HG03521 (cell line): ENCODE results near the gene PIK3CD.
A peak's percentile ranks its signal among the peaks of the same experiment; 100 is the strongest.
"Not testable (repeated sequence)": the region's sequence is repeated elsewhere in the genome, so short reads cannot be mapped to it uniquely, and the experiment has no call there.

ENCODE experiments used
- ATAC-seq: cut with Tn5 transposase; IDR thresholded peaks from one replicate; pipeline ENCODE4 v1.9.1; 2021; ENCODE audit warnings: mild to moderate bottlenecking, moderate library complexity; ENCODE audit not compliant: unreplicated experiment

PIK3CD gene

GRCh38 chr1:9653491-9654050, 2.0 kb downstream of the PIK3CD start:
- ATAC-seq = no peak

GRCh38 chr1:9654051-9654833, 2.7 kb downstream of the PIK3CD start:
- no peak for ATAC-seq

GRCh38 chr1:9654834-9655723, 3.5 kb downstream of the PIK3CD start:
- ATAC-seq = no peak

DNA sequence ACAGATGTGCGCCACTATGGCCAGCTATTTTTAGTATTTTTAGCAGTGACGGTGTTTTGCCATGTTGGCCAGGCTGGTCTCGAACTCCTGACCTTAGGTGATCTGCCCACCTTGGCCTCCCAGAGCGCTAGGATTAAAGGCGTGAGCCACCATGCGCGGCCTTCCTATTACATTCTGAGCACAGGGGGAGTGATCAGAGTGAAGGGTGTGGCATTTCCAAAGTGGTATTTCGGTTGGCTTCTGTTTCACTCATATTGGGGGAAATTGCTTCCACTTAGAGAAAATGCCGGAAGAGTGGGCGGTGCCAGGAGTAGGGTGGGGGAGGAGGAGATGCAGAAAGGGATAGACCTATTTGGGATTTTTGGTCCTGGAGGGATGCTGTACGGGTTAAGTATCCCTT, 4.3 kb downstream of the PIK3CD start:
- ATAC-seq = no peak

GRCh38 chr1:9657521-9658032, 6.0 kb downstream of the PIK3CD start:
- ATAC-seq = no peak

DNA sequence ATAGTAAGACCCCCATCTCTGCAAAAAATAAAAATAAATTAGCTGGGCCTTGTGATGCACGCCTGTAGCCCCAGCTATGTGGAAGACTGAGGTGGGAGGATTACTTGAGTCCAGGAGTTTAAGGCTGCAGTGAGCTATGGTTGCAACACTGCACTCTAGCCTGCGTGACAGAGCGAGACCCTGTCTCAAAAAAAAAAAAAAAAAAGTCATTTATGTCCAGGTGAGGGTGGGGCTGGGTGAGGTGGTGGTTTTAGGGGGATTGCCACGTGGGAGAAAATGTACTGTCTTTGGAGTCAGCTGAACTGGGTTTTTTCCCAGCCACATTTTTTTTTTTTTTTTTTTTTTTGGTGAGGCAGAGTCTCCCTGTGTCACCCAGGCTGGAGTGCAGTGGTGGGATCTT, 6.7 kb downstream of the PIK3CD start:
- no peak for ATAC-seq

DNA sequence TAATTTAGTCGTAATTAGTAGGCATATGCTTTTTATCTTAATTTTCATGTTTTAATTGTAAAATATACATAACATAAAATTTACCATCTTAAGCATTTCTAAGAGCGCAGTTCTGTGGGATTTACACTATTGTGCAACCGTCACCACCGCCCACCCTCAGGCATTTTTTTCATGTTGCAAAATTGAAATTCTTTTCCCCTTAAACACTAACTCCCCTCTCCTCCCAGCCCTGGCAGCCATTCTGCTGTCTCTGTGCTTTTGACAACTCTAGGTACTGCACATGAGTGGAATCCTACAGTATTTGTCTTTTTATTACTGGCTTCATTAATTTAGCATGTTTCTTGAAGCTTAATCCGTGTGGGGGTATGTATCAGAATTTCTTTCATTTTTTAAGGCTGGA, 7.8 kb downstream of the PIK3CD start:
- ATAC-seq = no peak

DNA sequence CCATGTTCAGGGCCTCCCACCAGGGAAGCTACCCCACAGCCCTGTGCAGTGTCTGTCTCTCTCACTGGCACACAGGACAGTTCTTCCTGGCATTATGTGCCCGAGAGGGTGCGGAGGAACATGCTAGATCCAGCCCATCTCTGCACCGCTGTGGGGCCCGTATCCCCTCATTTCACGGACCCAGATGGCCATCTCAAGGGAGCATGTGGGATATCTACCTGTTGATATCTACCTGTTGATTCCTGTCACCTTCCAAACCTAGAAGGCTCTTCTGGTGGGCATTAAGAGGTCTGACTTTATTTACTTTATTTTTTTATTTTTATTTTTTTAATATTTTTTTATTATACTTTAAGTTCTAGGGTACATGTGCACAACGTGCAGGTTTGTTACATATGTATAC, 11.7 kb downstream of the PIK3CD start:
- no peak for ATAC-seq

- no peak for ATAC-seq
These were observed 13.7 kb downstream of the PIK3CD start for GRCh38 chr1:9665193-9665592.

DNA sequence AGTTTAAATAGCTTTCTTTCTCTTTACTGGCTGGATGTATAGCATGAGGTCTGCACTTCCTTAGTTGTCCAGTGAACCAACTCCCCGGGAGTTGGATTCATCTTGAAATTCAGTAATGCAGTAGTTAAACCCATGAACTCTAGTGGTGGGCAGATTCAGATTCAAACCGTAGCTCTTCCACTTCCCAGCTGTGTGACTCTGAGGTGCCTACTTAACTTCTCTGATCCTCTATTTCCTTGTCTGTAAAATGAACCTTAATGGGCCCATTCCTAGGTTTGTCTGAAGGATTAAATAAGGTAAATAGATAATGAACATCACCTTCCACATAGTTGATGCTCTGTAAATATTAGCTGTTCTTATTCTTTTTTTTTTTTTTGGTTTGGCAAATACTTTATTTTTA, 16.5 kb downstream of the PIK3CD start:
- no peak for ATAC-seq

GRCh38 chr1:9670085-9670484, 18.6 kb downstream of the PIK3CD start:
- ATAC-seq = no peak

- ATAC-seq = no peak
These were observed 20.0 kb downstream of the PIK3CD start for GRCh38 chr1:9671377-9672140.

DNA sequence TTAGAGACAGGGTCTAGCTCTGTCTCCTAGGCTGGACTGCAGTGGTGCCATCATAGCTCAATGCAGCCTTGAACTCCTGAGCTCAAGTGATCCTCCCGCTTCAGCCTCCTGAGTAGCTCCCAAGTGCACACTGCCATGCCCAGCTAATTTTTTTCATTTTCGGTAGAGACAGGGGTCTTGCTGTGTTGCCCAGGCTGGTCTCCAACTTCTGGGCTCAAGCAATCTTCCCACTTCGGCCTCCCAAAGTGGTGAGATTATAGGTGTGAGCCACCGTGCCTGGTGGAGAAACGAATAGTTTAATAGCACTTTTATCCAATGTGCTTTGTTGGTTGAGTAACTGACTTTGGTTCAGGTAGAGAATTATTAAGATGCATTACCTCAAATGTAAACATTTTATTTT, 20.9 kb downstream of the PIK3CD start:
- ATAC-seq = no peak

GRCh38 chr1:9675393-9675792, 23.9 kb downstream of the PIK3CD start:
- ATAC-seq = no peak

- ATAC-seq = not testable (repeated sequence)
These were observed 24.6 kb downstream of the PIK3CD start for GRCh38 chr1:9676128-9676527.

GRCh38 chr1:9676815-9677393, 25.4 kb downstream of the PIK3CD start:
- ATAC-seq = no peak

GRCh38 chr1:9680091-9680490, 28.6 kb downstream of the PIK3CD start:
- no peak for ATAC-seq

GRCh38 chr1:9680828-9681227, 29.3 kb downstream of the PIK3CD start:
- ATAC-seq = no peak

DNA sequence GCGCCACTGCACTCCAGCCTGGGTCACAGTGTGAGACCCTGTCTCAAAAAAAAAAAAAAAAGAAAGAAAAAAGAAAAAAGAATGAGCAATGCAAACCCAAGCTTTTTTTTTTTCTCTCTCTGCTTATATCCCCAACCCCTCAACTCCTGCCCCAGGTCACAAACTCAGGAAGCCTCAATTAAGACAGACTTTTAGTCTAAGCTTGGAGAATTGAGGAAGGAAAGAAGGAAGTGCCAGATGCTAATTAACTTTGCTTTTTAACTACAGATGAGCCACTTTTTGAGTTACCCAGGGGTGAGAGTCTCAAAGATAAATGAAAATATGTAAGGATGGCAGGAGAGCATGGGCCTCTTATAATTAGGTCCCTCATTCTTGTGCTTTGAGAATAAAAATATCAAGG, 33.3 kb downstream of the PIK3CD start:
- ATAC-seq = no peak

DNA sequence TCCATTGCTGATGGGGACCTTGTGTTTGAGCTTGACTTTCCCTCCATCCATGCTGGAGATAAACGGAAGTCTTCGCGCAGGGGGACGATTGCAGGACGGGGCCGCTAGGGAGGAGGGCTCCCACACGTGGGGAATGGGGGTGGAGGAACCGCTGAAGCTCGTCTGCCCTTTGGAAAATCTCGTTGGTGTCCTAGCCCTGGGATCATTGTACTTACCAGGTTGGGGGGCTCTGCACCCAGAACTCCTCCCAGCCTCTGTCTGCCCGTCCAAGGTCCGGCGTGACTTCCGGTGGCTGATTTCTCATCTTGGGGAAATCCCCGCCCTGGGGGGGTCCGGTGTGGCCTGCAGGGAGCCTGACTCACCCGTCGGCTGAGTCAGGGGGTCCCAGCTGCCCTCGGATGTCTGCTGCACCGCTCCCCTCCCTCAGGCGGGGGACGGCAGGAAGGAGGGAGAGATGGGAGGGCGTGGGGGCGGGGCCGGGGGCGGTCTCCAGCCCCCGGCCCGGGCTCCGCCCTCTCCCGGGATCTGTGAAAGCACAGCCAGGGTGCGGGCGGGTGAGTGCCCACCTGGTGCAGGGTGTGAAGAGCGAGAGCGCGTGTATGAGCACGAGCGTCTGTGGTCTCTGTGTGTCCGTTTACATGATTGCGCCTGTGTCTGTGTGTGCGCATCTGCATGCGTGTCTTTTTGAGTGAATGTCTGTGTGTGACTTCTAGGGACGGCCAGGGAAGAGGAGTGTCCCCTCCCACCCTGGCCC, 35.8 kb downstream of the PIK3CD start:
- ATAC-seq = peak; percentile 28
